Ammon's horn (tissue), 1 donor: ENCODE data around the gene CHRD.
"Not testable (repeated sequence)": the region's sequence is repeated elsewhere in the genome, so short reads cannot be mapped to it uniquely, and the experiment has no call there.

Experiments
- DNase-seq: peaks from one replicate; pipeline ENCODE4 v3.0.0-alpha.2; 2016; ENCODE audit warnings: low spot score

CHRD gene

GRCh38 chr3:184379358-184380184 is at the start of gene CHRD:
Gene CHRD (plus strand): TSS chr3:184380054. CDS start chr3:184380319, 265 bp downstream.
- no peak for DNase-seq

GRCh38 chr3:184332370-184333090 is 47.3 kb upstream of the CHRD start:
- no peak for DNase-seq

- DNase-seq: no peak
Measured at GRCh38 chr3:184333190-184333589, 46.7 kb upstream of the CHRD start.

GRCh38 chr3:184333700-184334099 is 46.2 kb upstream of the CHRD start:
- no peak for DNase-seq

- DNase-seq: no peak
Measured at GRCh38 chr3:184334470-184335158, 45.2 kb upstream of the CHRD start.

GRCh38 chr3:184335291-184335660 is 44.6 kb upstream of the CHRD start:
- no peak for DNase-seq

- peak; percentile 95 for DNase-seq
Measured at GRCh38 chr3:184335661-184336546, 44.0 kb upstream of the CHRD start.

- peak; percentile 71 for DNase-seq
Measured at GRCh38 chr3:184336547-184337398, 43.1 kb upstream of the CHRD start.

- DNase-seq: peak; percentile 88
Measured at GRCh38 chr3:184337399-184337714, 42.5 kb upstream of the CHRD start, which contains the start of gene FAM131A. Gene FAM131A (plus strand): TSS chr3:184337600. CDS start chr3:184337631, 31 bp downstream.

GRCh38 chr3:184337981-184338380 is 41.9 kb upstream of the CHRD start:
- DNase-seq: no peak

- peak; percentile 88 for DNase-seq
Measured at GRCh38 chr3:184338511-184338945, 41.3 kb upstream of the CHRD start.

- no peak for DNase-seq
Measured at GRCh38 chr3:184339001-184339400, 40.9 kb upstream of the CHRD start.

GRCh38 chr3:184339451-184340135 is 40.3 kb upstream of the CHRD start:
- not testable (repeated sequence) for DNase-seq

GRCh38 chr3:184341925-184342324 is 37.9 kb upstream of the CHRD start:
- DNase-seq: no peak

- no peak for DNase-seq
Measured at GRCh38 chr3:184343200-184343876, 36.5 kb upstream of the CHRD start.

- DNase-seq: no peak
Measured at GRCh38 chr3:184344579-184345316, 35.1 kb upstream of the CHRD start.

GRCh38 chr3:184345317-184346144 is 34.3 kb upstream of the CHRD start:
- peak; percentile 95 for DNase-seq
